ENCODE measurements around the gene TMEM41B.

The TMEM41B gene

DNA sequence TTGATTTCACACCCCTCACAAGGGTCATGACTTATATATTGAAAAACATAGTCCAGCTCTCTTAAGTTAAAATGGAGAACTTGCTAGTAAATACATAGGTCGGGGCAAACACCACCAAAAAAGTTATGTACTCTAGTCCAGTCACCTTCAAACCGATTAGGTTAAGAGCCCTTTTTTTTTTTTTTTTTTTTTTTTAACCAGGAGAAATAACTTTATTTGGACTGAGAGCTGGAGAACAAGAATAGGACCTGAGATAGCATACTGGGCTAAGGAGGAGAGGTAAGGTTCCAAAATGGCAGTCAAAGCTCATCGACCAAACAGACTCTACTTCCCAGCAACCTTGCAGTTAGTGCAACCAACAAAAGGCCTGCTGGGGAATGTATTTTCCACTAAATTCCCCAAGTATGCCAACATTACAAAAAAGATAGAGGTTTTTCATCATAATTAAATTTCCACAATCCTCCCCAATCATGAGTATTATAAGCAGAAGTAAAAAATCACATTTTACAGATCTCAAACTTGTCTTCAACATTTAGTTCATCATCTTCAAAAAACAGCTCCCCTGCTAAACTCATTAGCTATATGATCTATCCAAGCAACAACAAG lies 3.8 kb downstream of the TMEM41B start:
- no peak for DNase-seq (ENCODE audit: low spot score)

DNA sequence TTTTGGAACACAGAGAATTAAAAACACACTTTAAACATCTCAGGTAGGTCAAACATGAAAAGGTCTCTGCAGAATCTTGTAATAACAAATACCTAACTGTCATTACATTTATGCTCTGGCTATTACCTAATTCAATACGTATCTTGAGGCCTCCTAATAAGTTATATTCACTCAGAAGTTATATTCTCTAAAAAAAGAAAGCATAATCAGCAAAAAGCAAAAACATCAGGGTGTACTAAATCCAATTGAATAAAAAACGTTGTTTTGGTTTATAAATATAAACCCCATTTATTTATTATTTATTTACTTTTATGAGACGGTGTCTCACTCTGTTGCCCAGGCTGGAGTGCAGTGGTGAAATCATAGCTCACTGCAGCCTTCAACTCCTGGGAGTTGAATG lies 10.2 kb downstream of the TMEM41B start:
- no peak for DNase-seq (ENCODE audit: low spot score)

DNA sequence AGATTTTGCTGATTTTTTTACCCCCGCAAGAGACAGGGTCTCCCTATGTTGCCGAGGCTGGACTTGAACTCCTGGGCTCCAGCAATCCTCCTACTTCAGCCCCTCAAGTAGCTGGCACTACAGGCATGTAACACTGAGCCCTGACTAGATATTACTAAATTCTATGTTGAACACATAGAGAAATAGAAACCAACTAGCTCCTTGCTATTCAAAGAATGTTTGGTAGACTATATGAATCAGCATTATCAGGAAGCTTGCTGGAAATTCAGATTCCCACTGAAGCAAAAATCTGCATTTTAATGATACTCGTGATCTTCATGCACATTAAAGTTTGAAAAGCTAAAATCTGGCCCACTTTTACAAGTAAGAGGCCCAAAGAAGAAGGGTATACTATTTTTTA lies 11.9 kb downstream of the TMEM41B start:
- no peak for DNase-seq (ENCODE audit: low spot score)

DNA sequence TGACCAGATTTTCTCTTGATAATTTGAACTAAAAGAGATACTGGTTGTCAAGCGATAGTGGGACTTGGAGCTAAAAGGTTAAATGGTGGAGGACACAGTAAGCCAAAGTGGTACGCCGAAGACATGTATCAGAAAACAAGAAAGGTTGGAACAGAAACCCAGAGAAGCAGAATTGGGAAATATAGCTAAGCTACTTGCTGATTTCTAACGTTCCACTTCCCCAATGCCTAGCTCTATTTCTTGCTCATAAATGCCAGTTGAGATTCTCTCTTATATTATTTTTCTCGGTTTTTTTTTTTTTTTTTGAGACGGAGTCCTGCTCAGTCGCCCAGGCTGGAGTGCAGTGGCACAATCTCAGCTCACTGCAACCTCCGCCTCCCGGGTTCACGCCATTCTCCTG lies 12.7 kb downstream of the TMEM41B start:
- DNase-seq (ENCODE audit: low spot score) = no peak

DNA sequence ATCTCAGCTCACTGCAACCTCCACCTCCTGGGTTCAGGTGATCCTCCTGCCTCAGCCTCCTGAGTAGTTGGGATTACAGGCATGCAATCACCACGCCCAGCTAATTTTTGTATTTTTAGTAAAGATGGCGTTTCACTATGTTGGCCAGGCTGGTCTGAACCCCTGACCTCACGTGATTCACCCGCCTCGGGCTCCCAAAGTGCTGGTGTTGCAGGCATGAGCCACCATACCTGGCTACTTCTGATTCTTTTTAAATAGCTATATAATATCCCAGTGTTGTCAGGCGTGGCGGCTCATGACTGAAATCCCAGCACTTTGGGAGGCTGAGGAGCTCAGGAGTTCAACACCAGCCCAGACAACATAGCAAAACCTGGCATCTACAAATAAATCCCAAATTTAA lies 20.7 kb downstream of the TMEM41B start:
- no peak for DNase-seq (ENCODE audit: low spot score)

DNA sequence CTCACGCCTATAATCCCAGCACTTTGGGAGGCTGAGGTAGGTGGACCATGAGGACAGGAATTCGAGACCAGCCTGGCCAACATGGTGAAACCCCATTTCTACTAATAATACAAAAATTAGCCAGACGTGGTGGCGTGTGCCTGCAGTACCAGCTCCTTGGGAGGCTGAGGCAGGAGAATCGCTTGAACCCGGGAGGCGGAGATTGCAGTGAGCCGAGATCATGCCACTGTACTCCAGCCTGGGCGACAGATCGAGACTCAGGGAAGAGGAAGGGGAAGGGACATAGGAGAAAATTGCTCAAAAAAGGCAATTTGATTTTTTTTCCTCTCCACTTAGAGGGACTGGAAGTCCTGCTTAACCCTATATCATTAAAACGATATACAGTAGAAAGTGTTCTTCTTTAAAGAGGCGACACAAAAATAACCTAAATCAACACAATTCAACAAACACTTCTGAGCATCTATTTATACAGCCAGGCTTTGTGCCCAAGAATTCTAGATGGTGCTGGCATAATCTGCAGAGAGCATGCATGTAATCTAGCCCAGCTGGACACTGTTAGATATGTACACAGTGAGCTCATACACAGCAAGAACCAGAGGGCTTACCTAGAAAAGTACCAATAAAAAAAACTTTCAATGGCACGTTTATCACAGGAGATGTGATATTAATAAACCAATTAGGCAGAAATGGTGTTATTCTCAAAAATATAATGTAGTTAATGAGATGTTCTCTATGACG lies 28.4 kb downstream of the TMEM41B start:
- no peak for DNase-seq (ENCODE audit: low spot score)

DNA sequence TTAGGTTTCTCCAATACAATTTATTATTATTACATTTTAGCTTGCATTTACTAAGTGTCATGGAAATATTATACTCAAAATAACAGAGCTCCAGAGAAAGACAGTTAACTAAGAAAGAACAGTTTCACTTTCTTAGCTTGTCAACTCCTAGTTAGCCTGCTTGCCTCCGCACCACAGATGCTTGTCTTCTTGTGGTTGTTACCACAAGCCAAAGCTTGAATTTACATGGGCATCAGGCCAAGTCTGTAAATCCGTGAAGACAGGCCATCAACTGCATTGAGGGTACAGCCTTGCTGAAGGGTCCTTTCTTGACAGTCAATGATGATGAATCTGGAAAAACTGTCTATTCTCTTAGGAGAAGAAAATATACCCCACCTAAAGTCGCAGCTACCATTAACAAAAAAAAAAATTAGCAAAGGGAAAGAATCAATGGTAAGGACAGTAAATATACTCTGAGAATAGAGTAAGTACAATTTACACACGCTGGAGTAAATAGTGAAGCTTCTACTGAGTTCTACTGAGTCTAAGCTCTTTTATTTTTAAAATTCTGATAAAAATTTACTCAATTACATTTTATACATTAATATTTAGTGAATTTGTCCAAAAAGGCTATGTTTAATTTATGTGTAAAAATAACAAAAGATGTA lies 33.6 kb downstream of the TMEM41B start:
- peak; percentile 69 for DNase-seq (ENCODE audit: low spot score)

DNA sequence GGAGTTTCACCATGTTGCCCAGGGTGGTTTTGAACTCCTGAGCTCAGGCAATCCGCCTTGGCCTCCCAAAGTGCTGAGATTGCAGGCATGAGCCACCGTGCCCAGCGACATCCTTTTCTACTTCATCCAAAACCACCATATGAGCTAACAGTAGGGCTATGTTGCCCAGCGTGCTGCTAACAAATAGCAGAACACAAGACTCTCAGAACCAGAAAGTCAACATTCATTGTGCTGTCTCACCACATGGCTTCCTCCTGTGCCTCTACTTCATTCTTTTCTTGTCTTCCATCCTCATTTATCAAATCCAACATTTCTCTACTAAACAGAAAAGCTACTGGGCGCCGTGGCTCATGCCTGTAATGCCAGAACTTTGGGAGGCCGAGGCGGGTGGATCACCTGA lies 37.2 kb downstream of the TMEM41B start:
- no peak for DNase-seq (ENCODE audit: low spot score)

DNA sequence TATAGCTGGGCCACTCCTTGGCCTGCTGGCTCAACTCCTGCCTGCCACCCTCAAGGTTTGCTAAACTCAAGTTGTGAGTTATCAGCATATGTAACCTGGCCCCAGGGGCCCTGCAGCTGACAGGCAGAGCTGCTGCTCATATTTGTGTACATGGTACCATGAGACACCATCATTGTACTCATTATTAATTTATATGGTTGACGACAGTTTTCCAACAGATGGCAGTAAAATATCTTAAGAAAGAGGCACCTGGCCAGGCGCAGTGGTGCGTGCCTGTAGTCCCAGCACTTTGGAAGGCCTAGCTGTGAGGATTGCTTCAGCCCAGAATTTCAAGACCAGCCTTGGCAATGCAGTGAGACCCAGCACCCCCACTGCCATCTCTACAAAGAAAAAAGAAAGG lies 37.8 kb downstream of the TMEM41B start:
- DNase-seq (ENCODE audit: low spot score) = no peak

DNA sequence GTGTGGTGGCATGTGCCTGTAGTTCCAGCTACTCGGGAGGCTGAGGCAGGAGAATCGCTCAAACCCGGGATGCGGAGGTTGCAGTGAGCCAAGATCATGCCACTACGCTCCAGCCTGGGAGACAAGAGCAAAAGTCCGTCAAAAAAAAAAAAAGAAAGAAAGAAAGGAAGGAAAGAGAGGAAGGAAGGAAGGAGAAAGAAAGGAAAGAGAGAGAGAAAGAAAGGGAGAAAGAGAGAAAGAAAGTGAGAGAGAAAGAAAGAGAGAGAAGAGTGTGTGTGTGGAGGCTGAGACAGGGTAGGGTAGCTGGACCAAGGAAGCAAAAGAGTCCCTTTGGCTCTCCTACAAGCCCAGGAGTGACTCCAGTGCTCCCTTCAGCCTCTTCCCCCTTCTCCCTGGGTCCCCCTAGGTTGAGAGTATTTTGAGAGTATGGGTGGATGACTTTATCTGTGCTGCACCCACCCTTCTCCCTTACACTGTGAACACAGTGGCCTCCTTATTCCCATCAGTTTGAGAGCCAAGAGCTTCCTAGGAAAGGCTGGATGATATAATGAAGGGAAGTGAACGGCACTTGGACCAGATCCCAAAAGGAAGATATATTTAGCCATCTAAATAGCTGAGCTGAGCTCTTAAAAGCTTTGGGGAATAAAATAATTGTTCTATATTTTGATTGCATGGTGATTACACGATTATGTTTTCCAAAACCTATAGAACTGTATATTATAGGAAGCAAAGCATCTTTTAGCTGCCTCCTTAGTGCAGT lies 39.7 kb downstream of the TMEM41B start:
- no peak for DNase-seq (ENCODE audit: low spot score)

DNA sequence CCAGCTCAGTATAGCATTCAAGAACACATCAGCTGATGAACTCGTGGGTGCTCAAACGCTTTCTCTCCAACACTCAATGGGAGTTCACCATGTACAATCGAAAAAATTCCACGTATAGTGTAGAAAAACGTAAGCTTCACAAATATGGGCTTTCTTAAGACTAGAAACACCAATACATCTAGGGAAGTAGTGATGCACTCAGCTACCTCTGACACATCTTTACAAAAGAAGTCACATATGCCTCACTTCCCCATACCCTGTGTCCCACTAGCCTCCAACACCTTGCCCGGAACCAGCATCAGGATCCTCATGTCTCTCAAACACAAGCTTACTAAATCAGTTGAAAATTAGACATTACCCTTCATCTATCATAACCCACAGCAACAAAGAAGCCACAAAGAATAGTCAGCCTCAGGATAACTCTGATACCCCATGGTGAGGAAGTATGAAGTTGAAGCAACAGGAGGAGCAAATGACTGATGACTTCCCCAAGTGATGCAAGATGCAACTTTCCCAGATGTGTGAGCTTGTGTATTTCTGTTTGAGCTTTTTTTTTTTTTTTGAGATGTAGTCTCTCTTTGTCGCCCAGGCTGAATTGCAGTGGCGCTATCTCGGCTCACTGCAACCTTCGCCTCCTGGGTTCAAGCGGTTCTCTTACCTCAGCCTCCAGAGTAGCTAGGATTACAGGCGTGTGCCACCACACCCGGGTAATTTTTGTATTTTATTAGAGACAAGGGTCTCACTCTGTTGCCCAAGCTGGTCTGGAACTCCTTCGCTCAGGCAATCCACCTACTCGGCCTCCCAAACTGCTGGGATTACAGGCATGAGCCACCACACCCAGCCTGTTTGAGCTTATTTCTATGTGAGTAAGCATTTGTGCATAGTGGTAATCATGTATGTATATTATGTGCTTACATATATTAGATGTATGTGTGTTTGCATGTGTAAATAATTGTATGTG lies 40.7 kb downstream of the TMEM41B start:
- DNase-seq (ENCODE audit: low spot score) = no peak

DNA sequence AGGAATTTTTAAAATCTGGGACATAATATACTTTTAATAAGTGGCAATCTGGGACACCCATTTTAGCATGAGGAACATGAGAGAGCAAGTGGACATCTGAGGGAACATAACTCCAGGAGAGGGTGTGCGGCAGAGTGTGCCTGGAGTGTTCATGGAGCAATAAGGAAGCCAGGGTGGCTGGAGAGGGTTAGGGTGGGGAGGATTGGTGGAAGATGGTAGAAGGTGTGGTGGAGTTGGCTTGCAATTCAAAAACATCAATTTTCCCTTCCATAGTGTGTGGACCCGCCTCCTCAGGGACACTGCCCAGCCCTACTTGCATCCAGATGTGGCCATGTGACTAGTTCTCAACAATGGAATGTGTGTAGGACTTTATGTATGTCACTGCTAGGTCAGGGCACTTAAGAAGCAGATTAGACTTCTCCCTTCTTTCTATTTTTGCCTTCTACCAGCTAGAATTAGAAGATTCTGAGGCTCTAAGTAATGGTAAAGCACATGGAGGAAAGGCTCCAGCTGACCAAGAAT lies 44.8 kb downstream of the TMEM41B start:
- no peak for DNase-seq (ENCODE audit: low spot score)

DNA sequence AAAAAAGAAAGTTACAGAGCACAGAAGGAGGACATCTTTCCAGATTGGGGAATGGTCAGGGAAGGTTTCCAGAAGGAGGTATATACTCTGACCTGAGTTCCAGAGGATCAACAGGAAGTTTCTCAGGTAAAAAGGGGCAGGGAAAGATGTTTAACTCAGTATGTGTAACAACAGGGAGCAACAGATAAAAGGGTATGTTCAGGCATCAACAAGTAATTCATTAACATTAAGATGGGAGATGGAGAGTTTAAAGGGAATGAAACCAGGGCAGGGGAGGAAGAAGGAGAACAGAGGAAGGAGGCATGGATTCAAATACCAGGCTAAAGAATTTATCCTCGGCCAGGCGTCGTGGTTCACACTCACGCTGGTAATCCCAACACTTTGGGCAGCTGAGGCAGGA lies 46.7 kb downstream of the TMEM41B start:
- no peak for DNase-seq (ENCODE audit: low spot score)

DNA sequence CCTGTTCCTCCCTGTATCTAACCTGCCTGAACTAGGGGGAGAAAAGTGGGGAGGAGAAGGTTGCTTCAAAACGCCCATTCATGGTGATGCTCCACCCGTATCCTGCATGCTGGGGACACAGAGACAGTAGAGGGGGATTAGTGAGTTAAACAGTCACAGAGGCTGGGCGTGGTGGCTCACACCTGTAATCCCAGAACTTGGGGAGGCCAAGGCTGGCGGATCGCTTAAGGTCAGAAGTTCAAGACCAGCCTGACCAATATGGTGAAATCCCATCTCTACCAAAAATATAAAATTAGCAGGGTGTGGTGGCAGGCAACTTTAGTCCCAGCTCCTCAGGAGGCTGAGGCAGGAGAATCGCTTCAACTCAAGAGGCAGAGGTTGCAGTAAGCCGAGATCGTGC lies 47.5 kb downstream of the TMEM41B start:
- DNase-seq (ENCODE audit: low spot score) = no peak

DNA sequence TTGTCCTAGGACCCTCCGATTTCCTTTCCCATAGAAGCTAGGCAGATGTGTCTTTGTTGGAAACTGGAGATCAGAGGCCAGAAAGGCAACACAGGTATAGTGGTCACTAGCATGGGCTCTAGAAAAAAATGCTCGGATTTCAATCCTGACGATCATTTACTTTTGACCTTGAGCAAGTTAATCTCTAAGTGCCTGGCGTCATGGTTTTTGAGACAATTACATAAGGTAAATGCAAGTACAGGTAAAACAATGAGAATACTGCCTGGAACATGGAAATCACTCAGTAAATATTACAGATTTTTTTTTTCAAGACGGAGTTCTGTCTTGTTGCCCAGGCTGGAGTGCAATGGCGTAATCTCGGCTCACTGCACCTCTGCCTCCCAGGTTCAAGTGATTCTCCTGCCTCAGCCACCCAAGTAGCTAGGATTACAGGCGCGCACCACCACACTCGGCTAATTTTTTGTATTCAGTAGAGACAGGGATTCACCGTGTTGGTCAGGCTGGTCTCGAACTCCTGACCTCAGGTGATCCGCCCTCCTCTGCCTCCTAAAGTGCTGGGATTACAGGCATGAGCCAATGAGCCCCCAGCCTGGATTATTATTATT lies 48.2 kb downstream of the TMEM41B start:
- DNase-seq (ENCODE audit: low spot score) = no peak

DNA sequence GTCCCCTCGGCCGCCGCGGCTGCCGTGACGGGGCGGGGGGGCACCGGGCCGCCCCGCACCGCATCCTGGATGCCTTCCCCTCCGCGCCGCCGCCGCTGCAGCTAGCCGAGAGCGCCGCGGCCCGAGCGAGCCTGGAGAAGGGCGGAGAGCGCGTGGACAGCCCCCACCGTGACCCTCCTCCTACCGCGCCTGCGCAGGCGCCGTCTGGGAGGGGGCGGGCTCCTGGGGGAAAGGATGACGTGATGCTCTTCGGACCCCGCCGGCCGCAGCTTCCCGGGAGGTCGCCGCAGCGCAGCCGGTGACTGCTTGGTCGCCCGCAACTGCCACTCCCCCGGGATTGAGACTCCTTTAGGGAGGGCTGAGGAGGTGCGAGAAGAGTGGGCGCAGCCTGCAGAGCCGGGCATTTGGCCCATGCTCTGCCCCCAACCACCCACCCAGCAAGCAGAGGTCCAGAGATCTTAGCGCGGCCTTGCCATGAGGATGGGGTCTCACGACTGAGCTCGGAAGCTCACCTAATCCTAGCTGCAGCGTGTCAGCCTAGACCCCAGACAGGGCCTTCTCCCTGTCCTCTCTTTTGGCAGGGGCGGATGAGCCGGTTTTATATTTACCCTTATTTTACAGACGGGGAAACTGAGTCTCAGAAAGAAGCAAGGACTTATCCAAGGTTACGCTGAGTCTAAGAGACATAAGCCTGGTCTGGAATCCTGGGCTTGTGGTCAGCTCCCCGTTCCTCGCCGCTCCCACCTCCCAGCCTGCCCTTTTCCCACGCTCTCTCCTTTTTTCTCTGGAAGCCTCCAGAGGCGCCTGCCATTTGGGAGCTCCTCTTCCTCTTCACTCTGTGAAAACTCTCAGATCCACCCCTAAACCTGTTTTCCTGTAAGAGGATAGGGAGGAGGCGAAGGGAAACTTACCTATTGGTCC lies 48.9 kb downstream of the TMEM41B start, which contains the start of gene DENND5A:
TSS of gene DENND5A (minus strand) at position 140 of the 921 bp plus-strand sequence. CDS start 281 bp downstream, outside the sequence.
- DNase-seq (ENCODE audit: low spot score) = peak; percentile 56

DNA sequence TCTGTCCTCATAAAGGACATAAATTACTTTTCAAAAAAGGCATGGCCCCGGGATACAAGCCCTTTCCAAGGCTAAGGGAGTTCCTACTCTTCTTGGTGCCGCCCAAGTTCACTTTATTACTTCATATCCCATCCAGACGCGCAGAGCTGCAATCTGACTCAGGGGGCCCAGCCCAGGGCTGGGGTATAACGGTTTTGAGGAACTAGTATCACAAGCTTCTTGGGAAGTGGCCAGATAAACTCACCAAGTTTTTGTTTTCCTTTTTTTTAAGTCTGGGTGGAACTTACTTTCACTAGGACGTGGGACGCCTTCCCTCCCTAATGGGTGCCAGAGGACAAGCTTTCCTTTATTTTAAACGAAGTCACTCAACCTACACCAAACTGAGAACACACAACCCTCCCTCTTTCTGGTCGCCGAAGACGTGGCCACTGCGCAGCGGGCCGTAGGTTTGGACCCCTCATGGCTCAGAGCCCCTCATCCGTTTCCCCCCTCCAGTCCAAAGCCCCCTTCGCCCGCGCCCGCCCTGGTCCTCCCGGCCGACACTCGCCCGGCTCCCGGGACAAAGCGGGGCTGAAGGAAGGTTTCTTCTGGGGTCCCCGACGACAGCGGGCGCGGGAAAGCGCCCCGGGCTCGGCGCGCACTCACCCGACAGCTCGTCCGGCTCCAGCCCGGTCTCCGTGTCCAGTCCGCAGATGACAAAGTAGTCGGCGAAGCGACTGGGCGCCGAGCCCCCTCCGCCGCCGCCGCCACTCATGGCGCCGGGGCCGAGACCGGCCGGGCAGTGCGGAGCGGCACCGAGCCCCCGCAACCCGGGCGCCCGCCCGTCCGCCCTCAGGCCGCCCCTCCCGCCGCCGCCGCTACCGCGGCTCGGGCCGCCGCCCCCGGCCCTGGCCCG lies 49.8 kb downstream of the TMEM41B start:
- DNase-seq (ENCODE audit: low spot score) = peak; percentile 14

DNA sequence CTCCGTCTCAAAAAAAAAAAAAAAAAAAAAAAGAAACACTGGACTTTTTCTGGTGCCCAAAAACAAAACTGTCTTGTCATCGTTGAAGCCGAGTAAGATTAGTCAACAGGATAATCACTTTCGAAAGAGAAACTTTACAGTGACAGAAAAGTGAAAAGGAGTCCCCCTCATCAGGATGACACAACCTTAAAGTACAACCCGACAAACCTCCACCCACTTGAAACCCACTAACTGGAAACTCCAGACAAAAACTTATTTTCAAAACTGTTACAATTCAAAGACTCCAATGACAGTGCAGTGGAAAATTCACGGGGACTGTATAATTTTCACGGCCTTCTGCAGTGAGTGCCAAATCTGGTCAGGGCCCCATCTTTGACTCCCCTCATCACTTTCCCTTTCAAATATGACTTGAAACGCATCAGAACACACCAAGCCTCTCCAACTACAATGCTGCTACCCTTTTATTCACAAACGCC lies 50.5 kb downstream of the TMEM41B start:
- DNase-seq (ENCODE audit: low spot score) = peak; percentile 29

DNA sequence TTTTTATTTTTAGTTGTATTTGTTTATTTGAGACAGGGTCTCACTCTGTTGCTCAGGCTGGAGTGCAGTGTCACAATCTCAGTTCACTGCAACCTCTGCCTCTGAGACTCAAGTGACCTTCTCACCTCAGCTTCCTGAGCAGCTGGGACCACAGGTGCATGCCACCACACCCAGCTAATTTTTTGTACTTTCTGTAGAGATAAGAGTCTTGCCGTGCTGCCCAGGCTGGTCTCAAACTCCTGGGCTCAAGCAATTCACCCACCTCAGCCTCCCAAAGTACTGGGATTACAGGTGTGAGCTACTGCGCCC lies 53.6 kb downstream of the TMEM41B start:
- peak; percentile 23 for DNase-seq (ENCODE audit: low spot score)
